Transverse colon (tissue), 4 donors: ENCODE data around the gene MTA2. TPM values are rescaled to one million over a fixed set of nuclear protein-coding genes. Genes with fewer than 3 reads are reported as not detected.

Source experiments
- DNase-seq: peaks from one replicate; pipeline ENCODE4 v3.0.0-alpha.2; 2019
- H3K27ac ChIP-seq, 4 donors: fragments of 200-600 bp; sonication (generic); 2 replicates each; pipeline ENCODE4 v1.5.1; 2016 to 2018; ENCODE audit warnings: inconsistent platforms in 4 of 4
- H3K27me3 ChIP-seq: fragments of 200-600 bp; sonication (generic); 2 replicates; pipeline ENCODE4 v1.5.1; 2017; ENCODE audit warnings: inconsistent platforms
- H3K36me3 ChIP-seq, 4 donors: fragments of 200-600 bp; sonication (generic); 2 replicates each; pipeline ENCODE4 v1.5.1; 2017 to 2019; ENCODE audit warnings: inconsistent platforms in 4 of 4
- H3K4me1 ChIP-seq, 4 donors: fragments of 200-600 bp; sonication (generic); 2 replicates each; pipeline ENCODE4 v1.5.1; 2017 to 2020; ENCODE audit warnings: inconsistent platforms in 4 of 4
- H3K4me3 ChIP-seq, 4 donors: fragments of 200-600 bp; sonication (generic); 1 replicate in 1 of 4; 2 replicates in 3 of 4; pipeline versions ENCODE4 v1.5.1 to v1.6.1; 2017 to 2019; ENCODE audit warnings: inconsistent platforms in 4 of 4
- H3K9me3 ChIP-seq, 2 donors: fragments of 200-600 bp; sonication (generic); 2 replicates each; pipeline ENCODE4 v1.5.1; 2017 to 2019; ENCODE audit warnings: inconsistent platforms in 2 of 2
- CTCF ChIP-seq, 5 experiments: fragments of 200-600 bp in 3 of 5; fragments of 450-650 bp in 2 of 5; sonication (generic) in 3 of 5; IDR thresholded peaks; 1 replicate in 2 of 5; 2 replicates in 3 of 5; pipeline ENCODE4 v1.5.1; 2016 to 2017; ENCODE audit warnings: antibody characterized with exemption in 5 of 5, inconsistent platforms in 3 of 5, mild to moderate bottlenecking in 2 of 5, moderate library complexity in 1 of 5
- EP300 ChIP-seq: sonication (generic); formaldehyde crosslinking; IDR thresholded peaks from one replicate; pipeline ENCODE4 v1.6.1; 2017; ENCODE audit warnings: antibody characterized with exemption, low read depth
- POLR2A ChIP-seq: fragments of 450-650 bp; IDR thresholded peaks from one replicate; pipeline ENCODE4 v1.6.1; 2016; ENCODE audit warnings: antibody characterized with exemption, mild to moderate bottlenecking, moderate library complexity
- POLR2AphosphoS5 ChIP-seq, 3 donors: sonication (generic); formaldehyde crosslinking; IDR thresholded peaks; one replicate each; pipeline ENCODE4 v1.6.1; 2016; ENCODE audit warnings: antibody characterized with exemption in 3 of 3
- WGBS, 2 donors: methylation state at CpG; one replicate each; pipeline ENCODE4 v1.1.5; 2018; ENCODE audit warnings: low coverage in 1 of 2; 5-methylcytosine and 5-hydroxymethylcytosine counted together
- in situ Hi-C, 4 donors: fragments of 200-750 bp; cut with MboI; loops; one replicate each; pipeline versions ENCODE4 v1.15.0 to v1.15.1; 2017; ENCODE audit warnings: low sequenced_read_pairs in 3 of 4, low pct_ligation_motif_present in 1 of 4, low pct_unique_long_range_greater_than_20kb in 1 of 4
- intact Hi-C: fragments of 100-400 bp; cut with DNase I; formaldehyde crosslinking; loops from one replicate; pipeline ENCODE4 v1.15.1; 2023; ENCODE audit warnings: low total_unique reads
- total RNA-seq, 4 donors: library from RNA; depleted of rRNA; stranded (reverse); fragments of >200 nt; gene quantifications; one replicate each; pipeline ENCODE4 v1.1.0, GENCODE V29; 2016

The MTA2 gene
- total RNA-seq, 4 donors from 2014 or later, result 42.0 to 80.1 (median 62.1) TPM

- TF ChIP-seq POLR2A (no peak), EP300 (no peak), CTCF (IDR thresholded peaks at IDR 0.05) (no peak), POLR2AphosphoS5 (IDR thresholded peaks at IDR 0.05) (no peak)
- Histone ChIP-seq H3K9me3 (no peaks in the 10 kb centered on the region), H3K27ac (no peak overlapping the region), H3K36me3 (no peaks in the 10 kb centered on the region), H3K4me3 (no peak overlapping the region), H3K4me1 (peaks cover 3 to 30% (median 13%) of the 10 kb centered on the region in 4 donors), H3K27me3 (no peaks in the 10 kb centered on the region)
- in situ Hi-C loops (no loop called here), intact Hi-C loops (no loop called here)
- 92% methylated on average over 15 of the region's 15 CpGs; no CpG with 5 or more reads in 1 of the 2 donors for WGBS, 2 donors
- DNase-seq, result no peak
Measured at GRCh38 chr11:62605902-62606301, 4.2 kb upstream of the MTA2 start.

- intact Hi-C loops, result no loop called here
- no peaks in the 10 kb centered on the region for H3K9me3 ChIP-seq
- H3K36me3 ChIP-seq, result no peaks in the 10 kb centered on the region
- DNase-seq, result no peak
- no peak overlapping the region for H3K4me3 ChIP-seq
- H3K4me1 ChIP-seq, result peaks cover 0 to 29% (median 14%) of the 10 kb centered on the region in 4 donors
- in situ Hi-C loops, result no loop called here
- no peak overlapping the region for H3K27ac ChIP-seq
- WGBS, 2 donors, result 84 to 100% methylated on average over 1 to 5 of the region's 6 CpGs
- H3K27me3 ChIP-seq, result no peaks in the 10 kb centered on the region
- TF ChIP-seq CTCF (IDR thresholded peaks at IDR 0.05) (no peak), POLR2AphosphoS5 (IDR thresholded peaks at IDR 0.05) (no peak), EP300 (no peak), POLR2A (no peak)
Measured at GRCh38 chr11:62605467-62605866, 3.8 kb upstream of the MTA2 start.

GRCh38 chr11:62604460-62605120, 2.9 kb upstream of the MTA2 start:
- no peak for DNase-seq
- Histone ChIP-seq H3K27me3 (no peaks in the 10 kb centered on the region), H3K9me3 (no peaks in the 10 kb centered on the region), H3K27ac (no peak overlapping the region), H3K4me3 (no peak overlapping the region), H3K4me1 (peaks cover 6 to 34% (median 22%) of the 10 kb centered on the region in 4 donors), H3K36me3 (no peaks in the 10 kb centered on the region)
- in situ Hi-C loops (no loop called here), intact Hi-C loops (no loop called here)
- TF ChIP-seq EP300, result no peak
- no peak for TF ChIP-seq POLR2AphosphoS5 (IDR thresholded peaks at IDR 0.05)
- TF ChIP-seq CTCF (IDR thresholded peaks at IDR 0.05), result no peak
- no peak for TF ChIP-seq POLR2A
- WGBS, 2 donors, result 72% methylated on average over 13 of the region's 13 CpGs; no CpG with 5 or more reads in 1 of the 2 donors

- no peak for TF ChIP-seq POLR2AphosphoS5 (IDR thresholded peaks at IDR 0.05)
- TF ChIP-seq CTCF (IDR thresholded peaks at IDR 0.05), result no peak
- TF ChIP-seq EP300, result no peak
- TF ChIP-seq POLR2A, result no peak
- Histone ChIP-seq H3K27me3 (no peaks in the 10 kb centered on the region), H3K36me3 (no peaks in the 10 kb centered on the region), H3K9me3 (no peaks in the 10 kb centered on the region), H3K4me3 (no peak overlapping the region), H3K4me1 (peaks cover 13 to 42% (median 30%) of the 10 kb centered on the region in 4 donors), H3K27ac (peak overlapping the region in 1 of 4 donors; percentile 97)
- in situ Hi-C loops (no loop called here), intact Hi-C loops (no loop called here)
- WGBS, 2 donors, result 94% methylated on average over 8 of the region's 8 CpGs; no CpG with 5 or more reads in 1 of the 2 donors
- no peak for DNase-seq
Measured at GRCh38 chr11:62603776-62604299, 2.2 kb upstream of the MTA2 start.
